HepG2 (cell line): Measurements from ENCODE around the gene ETFA. TPM values are rescaled to one million over a fixed set of nuclear protein-coding genes. Genes with fewer than 3 reads are reported as not detected.

ENCODE experiments used
- HMGA1 ChIP-seq: sonication (generic); formaldehyde crosslinking; conservative IDR thresholded peaks from 2 replicates; pipeline ENCODE4 v1.4.0; 2020; ENCODE audit warnings: missing genetic modification reagents
- HNRNPUL1 ChIP-seq: fragments of 200-400 bp; formaldehyde crosslinking; IDR thresholded peaks from 2 replicates; pipeline ENCODE4 v1.6.1; 2017; ENCODE audit warnings: low read depth, mild to moderate bottlenecking, low read length, moderate library complexity
- KDM4B ChIP-seq: sonication (generic); formaldehyde crosslinking; IDR thresholded peaks from 2 replicates; pipeline ENCODE4 v1.4.0; 2020; ENCODE audit warnings: missing genetic modification reagents
- RFXAP ChIP-seq: sonication (generic); formaldehyde crosslinking; IDR thresholded peaks from 2 replicates; pipeline ENCODE4 v1.4.0; 2020; ENCODE audit warnings: missing genetic modification reagents, borderline replicate concordance
- SATB2 ChIP-seq: sonication (generic); formaldehyde crosslinking; IDR thresholded peaks from 2 replicates; pipeline ENCODE4 v1.5.0; 2020; ENCODE audit warnings: missing genetic modification reagents
- SIN3A ChIP-seq: IDR thresholded peaks from 2 replicates; pipeline ENCODE4 v1.6.1; 2011; ENCODE audit warnings: low read depth, mild to moderate bottlenecking, control low read depth, low read length, borderline replicate concordance
- ZIK1 ChIP-seq: sonication (generic); formaldehyde crosslinking; IDR thresholded peaks from 2 replicates; pipeline ENCODE4 v1.5.0; 2020; ENCODE audit warnings: mild to moderate bottlenecking, low read depth, missing genetic modification reagents, borderline replicate concordance
- ZMYM2 ChIP-seq: sonication (generic); formaldehyde crosslinking; IDR thresholded peaks from 2 replicates; pipeline ENCODE4 v1.8.0; 2022; ENCODE audit warnings: mild to moderate bottlenecking, missing genetic modification reagents
- ZNF33B ChIP-seq: sonication (generic); formaldehyde crosslinking; IDR thresholded peaks from 2 replicates; pipeline ENCODE4 v1.5.1; 2020; ENCODE audit warnings: mild to moderate bottlenecking, missing genetic modification reagents
- ZNF766 ChIP-seq: sonication (generic); formaldehyde crosslinking; IDR thresholded peaks from 2 replicates; pipeline ENCODE4 v1.5.0; 2020; ENCODE audit warnings: missing genetic modification reagents, borderline replicate concordance
- polyA plus RNA-seq, 8 experiments: library from polyadenylated mRNA; depleted of rRNA in 3 of 8; stranded (reverse) in 7 of 8; unstranded in 1 of 8; fragments of >200 nt; fragmentation: Illumina TruSeq in 4 of 8; extraction: Trizol in 4 of 8; gene quantifications; 2 replicates each; pipeline versions ENCODE4 v1.2.1 to v1.2.3, GENCODE V29; 2011 to 2016; ENCODE audit warnings: low read depth in 4 of 8, missing spikeins in 1 of 8, mixed read lengths in 1 of 8; ENCODE audit not compliant: insufficient read depth in 1 of 8
- total RNA-seq, 5 experiments: library from RNA; depleted of rRNA; stranded (reverse); fragments of >200 nt; fragmentation: Illumina TruSeq; extraction: Trizol; gene quantifications; 2 replicates each; pipeline ENCODE4 v1.2.3, GENCODE V29; 2016; ENCODE audit warnings: low read depth in 1 of 5
- TF ChIP-seq, protein P1 (sequence below): sonication (generic); formaldehyde crosslinking; IDR thresholded peaks from 2 replicates; pipeline ENCODE4 v1.4.0; 2020; ENCODE audit warnings: missing genetic modification reagents
- TF ChIP-seq, protein P2 (sequence below): IDR thresholded peaks from 2 replicates; pipeline ENCODE4 v1.6.1; 2016; ENCODE audit warnings: low read depth, missing genetic modification reagents, missing compliant biosample characterization
- TF ChIP-seq, protein P3 (sequence below): sonication (generic); formaldehyde crosslinking; IDR thresholded peaks from 2 replicates; pipeline ENCODE4 v1.4.0; 2020; ENCODE audit warnings: mild to moderate bottlenecking, missing genetic modification reagents, borderline replicate concordance

ETFA gene
- total and polyA plus RNA-seq, 2 of the 13 experiments (the other 11 are each of a cell fraction or from before 2014, with no cell fraction given) = 291 to 396 TPM

DNA sequence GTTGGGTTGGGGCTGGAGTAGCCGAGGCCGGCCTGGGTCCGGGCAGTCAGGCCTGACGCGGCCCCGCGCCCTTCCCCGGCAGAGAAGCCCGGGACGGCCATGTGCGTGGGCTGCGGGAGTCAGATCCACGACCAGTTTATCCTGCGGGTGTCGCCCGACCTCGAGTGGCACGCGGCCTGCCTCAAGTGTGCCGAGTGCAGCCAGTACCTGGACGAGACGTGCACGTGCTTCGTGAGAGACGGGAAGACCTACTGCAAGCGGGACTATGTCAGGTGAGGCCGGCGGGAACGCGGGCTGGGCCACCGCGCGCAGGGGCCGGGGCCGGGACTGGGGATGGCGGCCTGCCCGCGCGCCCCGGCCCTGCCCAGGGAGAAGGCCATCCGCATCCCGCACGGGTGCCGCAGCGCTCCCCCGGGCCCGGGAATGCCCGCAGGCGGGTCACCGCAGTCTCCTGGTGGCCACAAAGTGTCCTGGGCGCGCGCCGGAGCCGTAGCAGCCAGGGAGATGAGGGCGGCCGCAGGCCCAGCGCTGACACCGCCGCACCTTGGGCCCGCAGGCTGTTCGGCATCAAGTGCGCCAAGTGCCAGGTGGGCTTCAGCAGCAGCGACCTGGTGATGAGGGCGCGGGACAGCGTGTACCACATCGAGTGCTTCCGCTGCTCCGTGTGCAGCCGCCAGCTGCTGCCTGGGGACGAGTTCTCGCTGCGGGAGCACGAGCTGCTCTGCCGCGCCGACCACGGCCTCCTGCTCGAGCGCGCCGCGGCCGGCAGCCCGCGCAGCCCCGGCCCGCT lies 26.6 kb upstream of the ETFA start (continued):
- TF ChIP-seq, protein P1, sequence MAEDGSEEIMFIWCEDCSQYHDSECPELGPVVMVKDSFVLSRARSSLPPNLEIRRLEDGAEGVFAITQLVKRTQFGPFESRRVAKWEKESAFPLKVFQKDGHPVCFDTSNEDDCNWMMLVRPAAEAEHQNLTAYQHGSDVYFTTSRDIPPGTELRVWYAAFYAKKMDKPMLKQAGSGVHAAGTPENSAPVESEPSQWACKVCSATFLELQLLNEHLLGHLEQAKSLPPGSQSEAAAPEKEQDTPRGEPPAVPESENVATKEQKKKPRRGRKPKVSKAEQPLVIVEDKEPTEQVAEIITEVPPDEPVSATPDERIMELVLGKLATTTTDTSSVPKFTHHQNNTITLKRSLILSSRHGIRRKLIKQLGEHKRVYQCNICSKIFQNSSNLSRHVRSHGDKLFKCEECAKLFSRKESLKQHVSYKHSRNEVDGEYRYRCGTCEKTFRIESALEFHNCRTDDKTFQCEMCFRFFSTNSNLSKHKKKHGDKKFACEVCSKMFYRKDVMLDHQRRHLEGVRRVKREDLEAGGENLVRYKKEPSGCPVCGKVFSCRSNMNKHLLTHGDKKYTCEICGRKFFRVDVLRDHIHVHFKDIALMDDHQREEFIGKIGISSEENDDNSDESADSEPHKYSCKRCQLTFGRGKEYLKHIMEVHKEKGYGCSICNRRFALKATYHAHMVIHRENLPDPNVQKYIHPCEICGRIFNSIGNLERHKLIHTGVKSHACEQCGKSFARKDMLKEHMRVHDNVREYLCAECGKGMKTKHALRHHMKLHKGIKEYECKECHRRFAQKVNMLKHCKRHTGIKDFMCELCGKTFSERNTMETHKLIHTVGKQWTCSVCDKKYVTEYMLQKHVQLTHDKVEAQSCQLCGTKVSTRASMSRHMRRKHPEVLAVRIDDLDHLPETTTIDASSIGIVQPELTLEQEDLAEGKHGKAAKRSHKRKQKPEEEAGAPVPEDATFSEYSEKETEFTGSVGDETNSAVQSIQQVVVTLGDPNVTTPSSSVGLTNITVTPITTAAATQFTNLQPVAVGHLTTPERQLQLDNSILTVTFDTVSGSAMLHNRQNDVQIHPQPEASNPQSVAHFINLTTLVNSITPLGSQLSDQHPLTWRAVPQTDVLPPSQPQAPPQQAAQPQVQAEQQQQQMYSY = peak; percentile 56; the same call in 1 of the 2 replicates
- no peak for TF ChIP-seq HNRNPUL1
- peak; percentile 89; the same call in 1 of the 2 replicates for TF ChIP-seq SATB2 (CRISPR knock-in tag)
- TF ChIP-seq KDM4B (CRISPR knock-in tag) = 0 out of 2 replicates have a peak, but pooled peaks have one; percentile 32
- peak; percentile 67; the same call in 1 of the 2 replicates for TF ChIP-seq ZIK1 (CRISPR knock-in tag)
- TF ChIP-seq, protein P2, sequence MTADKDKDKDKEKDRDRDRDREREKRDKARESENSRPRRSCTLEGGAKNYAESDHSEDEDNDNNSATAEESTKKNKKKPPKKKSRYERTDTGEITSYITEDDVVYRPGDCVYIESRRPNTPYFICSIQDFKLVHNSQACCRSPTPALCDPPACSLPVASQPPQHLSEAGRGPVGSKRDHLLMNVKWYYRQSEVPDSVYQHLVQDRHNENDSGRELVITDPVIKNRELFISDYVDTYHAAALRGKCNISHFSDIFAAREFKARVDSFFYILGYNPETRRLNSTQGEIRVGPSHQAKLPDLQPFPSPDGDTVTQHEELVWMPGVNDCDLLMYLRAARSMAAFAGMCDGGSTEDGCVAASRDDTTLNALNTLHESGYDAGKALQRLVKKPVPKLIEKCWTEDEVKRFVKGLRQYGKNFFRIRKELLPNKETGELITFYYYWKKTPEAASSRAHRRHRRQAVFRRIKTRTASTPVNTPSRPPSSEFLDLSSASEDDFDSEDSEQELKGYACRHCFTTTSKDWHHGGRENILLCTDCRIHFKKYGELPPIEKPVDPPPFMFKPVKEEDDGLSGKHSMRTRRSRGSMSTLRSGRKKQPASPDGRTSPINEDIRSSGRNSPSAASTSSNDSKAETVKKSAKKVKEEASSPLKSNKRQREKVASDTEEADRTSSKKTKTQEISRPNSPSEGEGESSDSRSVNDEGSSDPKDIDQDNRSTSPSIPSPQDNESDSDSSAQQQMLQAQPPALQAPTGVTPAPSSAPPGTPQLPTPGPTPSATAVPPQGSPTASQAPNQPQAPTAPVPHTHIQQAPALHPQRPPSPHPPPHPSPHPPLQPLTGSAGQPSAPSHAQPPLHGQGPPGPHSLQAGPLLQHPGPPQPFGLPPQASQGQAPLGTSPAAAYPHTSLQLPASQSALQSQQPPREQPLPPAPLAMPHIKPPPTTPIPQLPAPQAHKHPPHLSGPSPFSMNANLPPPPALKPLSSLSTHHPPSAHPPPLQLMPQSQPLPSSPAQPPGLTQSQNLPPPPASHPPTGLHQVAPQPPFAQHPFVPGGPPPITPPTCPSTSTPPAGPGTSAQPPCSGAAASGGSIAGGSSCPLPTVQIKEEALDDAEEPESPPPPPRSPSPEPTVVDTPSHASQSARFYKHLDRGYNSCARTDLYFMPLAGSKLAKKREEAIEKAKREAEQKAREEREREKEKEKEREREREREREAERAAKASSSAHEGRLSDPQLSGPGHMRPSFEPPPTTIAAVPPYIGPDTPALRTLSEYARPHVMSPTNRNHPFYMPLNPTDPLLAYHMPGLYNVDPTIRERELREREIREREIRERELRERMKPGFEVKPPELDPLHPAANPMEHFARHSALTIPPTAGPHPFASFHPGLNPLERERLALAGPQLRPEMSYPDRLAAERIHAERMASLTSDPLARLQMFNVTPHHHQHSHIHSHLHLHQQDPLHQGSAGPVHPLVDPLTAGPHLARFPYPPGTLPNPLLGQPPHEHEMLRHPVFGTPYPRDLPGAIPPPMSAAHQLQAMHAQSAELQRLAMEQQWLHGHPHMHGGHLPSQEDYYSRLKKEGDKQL (CRISPR knock-in tag) = no peak
- TF ChIP-seq RFXAP (CRISPR knock-in tag) = 0 out of 2 replicates have a peak, but pooled peaks have one; percentile 66
- TF ChIP-seq ZNF766 (CRISPR knock-in tag) = peak; percentile 31; the same call in 1 of the 2 replicates
- TF ChIP-seq, protein P3, sequence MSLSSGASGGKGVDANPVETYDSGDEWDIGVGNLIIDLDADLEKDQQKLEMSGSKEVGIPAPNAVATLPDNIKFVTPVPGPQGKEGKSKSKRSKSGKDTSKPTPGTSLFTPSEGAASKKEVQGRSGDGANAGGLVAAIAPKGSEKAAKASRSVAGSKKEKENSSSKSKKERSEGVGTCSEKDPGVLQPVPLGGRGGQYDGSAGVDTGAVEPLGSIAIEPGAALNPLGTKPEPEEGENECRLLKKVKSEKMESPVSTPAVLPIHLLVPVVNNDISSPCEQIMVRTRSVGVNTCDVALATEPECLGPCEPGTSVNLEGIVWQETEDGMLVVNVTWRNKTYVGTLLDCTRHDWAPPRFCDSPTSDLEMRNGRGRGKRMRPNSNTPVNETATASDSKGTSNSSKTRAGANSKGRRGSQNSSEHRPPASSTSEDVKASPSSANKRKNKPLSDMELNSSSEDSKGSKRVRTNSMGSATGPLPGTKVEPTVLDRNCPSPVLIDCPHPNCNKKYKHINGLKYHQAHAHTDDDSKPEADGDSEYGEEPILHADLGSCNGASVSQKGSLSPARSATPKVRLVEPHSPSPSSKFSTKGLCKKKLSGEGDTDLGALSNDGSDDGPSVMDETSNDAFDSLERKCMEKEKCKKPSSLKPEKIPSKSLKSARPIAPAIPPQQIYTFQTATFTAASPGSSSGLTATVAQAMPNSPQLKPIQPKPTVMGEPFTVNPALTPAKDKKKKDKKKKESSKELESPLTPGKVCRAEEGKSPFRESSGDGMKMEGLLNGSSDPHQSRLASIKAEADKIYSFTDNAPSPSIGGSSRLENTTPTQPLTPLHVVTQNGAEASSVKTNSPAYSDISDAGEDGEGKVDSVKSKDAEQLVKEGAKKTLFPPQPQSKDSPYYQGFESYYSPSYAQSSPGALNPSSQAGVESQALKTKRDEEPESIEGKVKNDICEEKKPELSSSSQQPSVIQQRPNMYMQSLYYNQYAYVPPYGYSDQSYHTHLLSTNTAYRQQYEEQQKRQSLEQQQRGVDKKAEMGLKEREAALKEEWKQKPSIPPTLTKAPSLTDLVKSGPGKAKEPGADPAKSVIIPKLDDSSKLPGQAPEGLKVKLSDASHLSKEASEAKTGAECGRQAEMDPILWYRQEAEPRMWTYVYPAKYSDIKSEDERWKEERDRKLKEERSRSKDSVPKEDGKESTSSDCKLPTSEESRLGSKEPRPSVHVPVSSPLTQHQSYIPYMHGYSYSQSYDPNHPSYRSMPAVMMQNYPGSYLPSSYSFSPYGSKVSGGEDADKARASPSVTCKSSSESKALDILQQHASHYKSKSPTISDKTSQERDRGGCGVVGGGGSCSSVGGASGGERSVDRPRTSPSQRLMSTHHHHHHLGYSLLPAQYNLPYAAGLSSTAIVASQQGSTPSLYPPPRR (CRISPR knock-in tag) = peak; percentile 35; the same call in 1 of the 2 replicates
- peak; percentile 18; the same call in 1 of the 2 replicates for TF ChIP-seq SIN3A
- TF ChIP-seq ZNF33B (CRISPR knock-in tag) = peak; percentile 74; the same call in 1 of the 2 replicates
- TF ChIP-seq ZMYM2 = 0 out of 2 replicates have a peak, but pooled peaks have one; percentile 16
- TF ChIP-seq HMGA1 (CRISPR knock-in tag) = no peak
